ENCODE data around the gene SKOR2.

SKOR2 gene

DNA sequence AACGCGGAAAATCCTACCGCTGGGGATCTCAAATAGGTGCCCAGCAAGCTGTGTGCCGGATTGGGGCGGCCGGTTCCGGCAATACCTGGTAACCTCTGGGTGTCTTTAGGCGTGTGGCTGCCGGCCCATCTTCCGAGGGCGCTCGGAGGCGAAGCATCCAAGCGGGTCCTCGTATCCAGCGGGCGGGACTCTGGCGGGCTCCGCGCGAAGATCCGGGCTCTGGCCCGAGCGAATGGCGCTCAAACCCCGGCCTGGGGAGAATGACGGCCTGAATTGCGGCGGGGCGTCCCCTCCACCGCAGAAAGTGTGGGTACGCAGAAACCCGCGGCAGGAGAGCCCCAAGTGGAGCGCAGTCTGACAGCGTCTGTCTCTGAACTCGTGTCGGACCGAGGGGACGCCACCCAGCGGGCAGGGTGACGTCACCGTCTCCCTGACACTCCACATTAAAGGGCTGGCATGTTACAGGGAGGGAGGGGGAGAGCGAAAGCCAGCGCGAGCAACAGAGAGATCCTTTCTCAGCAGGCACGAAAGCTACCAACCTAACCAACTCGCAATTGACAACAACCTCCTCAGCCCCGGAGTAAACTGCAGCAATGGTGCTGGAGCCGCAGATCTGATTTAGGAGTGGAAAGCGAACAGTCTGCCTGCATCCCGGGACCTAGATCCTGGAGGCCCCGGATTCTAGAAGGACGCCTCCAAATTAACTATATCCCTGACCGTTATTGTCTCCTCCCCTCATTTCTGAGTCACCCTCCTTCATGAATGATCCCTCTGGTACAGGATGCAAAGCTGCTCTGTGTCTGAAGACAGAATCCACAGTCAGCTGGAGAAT lies at the start of gene SKOR2:
SKOR2 (minus strand) TSS at position 372 of the 832 bp plus-strand sequence. CDS start 2,477 bp downstream, outside the sequence.
- H3K27ac ChIP-seq, result no peak within 1 kb of the TSS
- DNase-seq (ENCODE audit: low read depth, low spot score), result no peak

DNA sequence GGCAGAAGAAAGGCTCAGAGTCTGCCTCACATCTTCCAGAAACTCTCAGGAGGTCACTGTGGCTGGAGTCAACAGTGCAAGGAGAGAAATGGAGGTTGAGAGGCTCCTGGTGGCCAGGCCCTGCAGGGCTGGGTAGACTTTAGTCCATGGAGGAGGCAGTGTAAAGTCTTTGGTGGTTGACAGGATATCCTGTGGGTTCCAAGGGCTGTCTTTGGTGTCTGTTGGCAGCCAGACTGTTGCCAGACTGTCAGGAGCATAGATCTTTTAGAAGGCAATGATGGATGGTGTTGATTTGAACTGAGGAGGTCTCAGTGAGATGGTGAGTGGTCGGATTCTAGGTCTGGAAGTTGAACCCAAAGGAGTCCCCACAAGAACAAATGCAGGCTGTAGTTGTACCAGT lies 45.0 kb upstream of the SKOR2 start:
- no peak overlapping the region for H3K27ac ChIP-seq
- no peak for DNase-seq (ENCODE audit: low read depth, low spot score)

- no peak for DNase-seq (ENCODE audit: low read depth, low spot score)
- no peak overlapping the region for H3K27ac ChIP-seq
Observed at GRCh38 chr18:47294801-47295200, 43.3 kb upstream of the SKOR2 start.

DNA sequence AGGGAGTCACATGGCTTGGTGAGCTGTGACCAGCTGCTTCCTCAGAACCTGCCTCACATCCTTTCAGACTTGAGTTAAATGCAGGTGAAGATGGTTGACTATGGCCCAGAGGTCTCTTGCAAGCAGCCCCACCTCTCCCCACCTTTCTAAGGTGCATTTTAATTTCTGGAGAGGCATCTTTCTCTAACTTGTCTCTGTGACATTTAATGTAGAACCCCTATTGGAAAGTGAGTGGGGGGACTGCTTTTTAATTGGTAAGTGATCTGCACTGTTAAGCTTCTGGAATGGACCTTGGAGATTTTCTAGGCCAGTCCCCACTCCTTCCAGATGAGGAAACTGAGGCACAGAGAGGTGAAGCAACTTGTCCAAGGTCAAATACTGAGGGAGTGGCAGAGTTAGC lies 37.3 kb upstream of the SKOR2 start:
- no peak for DNase-seq (ENCODE audit: low read depth, low spot score)
- no peak overlapping the region for H3K27ac ChIP-seq

DNA sequence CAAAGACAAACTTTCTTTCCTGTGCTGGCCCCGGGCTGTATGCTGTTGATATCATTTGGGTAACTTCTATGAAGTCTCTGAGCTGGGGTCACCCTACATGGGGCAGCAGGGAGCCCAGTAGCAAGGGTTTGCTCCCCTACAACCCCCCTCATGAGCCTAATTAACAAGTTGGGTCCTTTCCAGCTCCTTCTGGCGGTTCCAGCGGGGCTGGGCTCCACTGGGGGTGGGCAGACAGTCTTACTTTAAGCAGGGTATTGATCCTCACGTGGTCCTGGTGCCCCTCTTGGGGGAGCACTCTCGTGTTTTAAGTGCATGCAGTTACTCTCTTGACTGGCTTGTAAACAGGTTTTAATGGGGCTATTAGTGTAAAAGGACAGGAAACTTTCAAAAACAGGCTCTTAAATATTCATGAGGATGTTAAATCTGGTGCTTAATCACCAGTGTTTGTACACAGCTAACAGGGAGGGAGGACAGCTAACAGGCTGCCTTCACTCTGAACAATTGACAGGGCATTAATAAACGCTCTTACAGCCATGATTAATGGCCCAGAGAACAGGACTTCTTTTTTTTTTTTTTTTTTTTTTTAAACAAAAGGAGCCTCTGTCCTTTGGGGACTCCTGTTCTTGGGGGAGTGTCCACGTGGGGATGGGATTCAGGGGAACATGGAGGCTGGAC lies 36.6 kb upstream of the SKOR2 start:
- H3K27ac ChIP-seq, result no peak overlapping the region
- DNase-seq (ENCODE audit: low read depth, low spot score), result no peak

GRCh38 chr18:47286776-47287410 lies 35.4 kb upstream of the SKOR2 start:
- H3K27ac ChIP-seq, result no peak overlapping the region
- no peak for DNase-seq (ENCODE audit: low read depth, low spot score)

GRCh38 chr18:47285456-47285855 lies 34.0 kb upstream of the SKOR2 start:
- no peak for DNase-seq (ENCODE audit: low read depth, low spot score)
- H3K27ac ChIP-seq, result no peak overlapping the region

DNA sequence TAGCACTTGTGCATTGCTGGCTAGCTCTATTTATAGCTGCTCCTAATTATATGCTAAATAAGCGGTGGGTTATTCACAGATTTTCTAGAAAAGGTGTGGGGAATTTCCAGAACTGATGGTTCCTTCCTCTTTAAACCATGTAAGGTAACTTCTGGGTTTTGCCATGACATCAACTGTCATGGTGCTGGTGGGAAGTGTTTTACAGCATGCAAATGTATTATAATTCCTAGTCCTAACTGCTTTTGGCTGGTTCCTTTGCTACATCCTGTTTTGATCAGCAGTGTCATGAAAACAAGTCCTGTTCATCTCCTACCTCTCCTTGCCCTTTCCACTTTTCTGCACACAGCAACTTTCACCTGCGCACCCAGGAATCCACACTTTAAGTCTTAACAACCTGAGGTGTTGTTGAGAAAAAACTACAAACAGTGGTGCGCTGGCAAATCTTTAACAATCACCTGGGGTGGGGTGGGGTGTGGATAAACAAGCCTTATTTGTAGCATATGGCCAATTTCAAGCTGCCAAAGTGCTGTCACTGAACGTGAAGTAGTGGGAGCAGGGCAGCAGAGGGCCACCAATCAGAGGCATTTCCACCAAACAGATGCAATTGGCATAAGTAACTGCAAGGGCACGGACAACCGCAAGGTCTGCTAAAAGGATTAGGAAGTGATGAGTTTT lies 33.4 kb upstream of the SKOR2 start:
- no peak overlapping the region for H3K27ac ChIP-seq
- no peak for DNase-seq (ENCODE audit: low read depth, low spot score)

- DNase-seq (ENCODE audit: low read depth, low spot score), result no peak
- no peak overlapping the region for H3K27ac ChIP-seq
Observed at GRCh38 chr18:47283476-47283875, 32.0 kb upstream of the SKOR2 start.

GRCh38 chr18:47280121-47280520 lies 28.7 kb upstream of the SKOR2 start:
- no peak for DNase-seq (ENCODE audit: low read depth, low spot score)
- H3K27ac ChIP-seq, result no peak overlapping the region

DNA sequence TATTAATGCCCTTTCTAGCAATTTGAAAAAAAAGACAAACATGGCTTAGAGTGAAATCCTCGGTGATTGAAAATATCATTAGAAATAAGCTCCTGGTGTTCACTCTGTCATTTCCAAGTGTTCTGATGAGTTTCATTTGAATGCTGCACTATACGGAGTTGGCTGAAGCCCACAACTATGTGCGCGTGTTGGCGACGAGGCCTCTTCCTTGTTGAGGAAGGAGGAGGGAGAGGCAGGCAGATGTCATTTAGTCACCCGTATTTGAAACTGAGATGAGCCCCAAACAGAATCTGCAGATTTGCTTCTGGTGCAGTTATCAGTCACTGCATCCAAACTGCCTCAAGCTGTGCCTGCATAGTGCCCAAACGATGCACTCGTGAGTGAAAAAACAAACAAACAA lies 23.5 kb upstream of the SKOR2 start:
- DNase-seq (ENCODE audit: low read depth, low spot score), result no peak
- no peak overlapping the region for H3K27ac ChIP-seq

- DNase-seq (ENCODE audit: low read depth, low spot score), result no peak
- no peak overlapping the region for H3K27ac ChIP-seq
Observed at GRCh38 chr18:47265197-47265596, 13.7 kb upstream of the SKOR2 start.

DNA sequence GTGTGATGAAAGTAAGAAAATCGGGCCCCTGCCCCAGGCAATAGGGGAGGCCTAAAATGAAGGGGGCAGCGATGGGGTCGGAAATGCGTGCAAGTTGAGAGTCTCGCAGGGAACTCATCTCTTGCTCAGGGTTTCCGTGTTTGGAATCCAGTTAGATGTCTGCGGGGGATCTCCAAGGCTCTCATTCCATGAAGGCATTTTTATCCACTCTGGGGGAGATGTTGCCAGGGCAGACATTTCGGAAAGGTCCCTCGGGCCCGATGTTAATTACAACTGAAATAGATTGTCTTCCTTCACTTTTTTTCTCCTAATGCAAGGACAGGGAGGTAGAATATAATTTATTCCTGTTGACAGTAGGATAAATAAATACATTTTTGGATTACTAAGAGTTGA lies 12.8 kb upstream of the SKOR2 start:
- DNase-seq (ENCODE audit: low read depth, low spot score), result no peak
- no peak overlapping the region for H3K27ac ChIP-seq

DNA sequence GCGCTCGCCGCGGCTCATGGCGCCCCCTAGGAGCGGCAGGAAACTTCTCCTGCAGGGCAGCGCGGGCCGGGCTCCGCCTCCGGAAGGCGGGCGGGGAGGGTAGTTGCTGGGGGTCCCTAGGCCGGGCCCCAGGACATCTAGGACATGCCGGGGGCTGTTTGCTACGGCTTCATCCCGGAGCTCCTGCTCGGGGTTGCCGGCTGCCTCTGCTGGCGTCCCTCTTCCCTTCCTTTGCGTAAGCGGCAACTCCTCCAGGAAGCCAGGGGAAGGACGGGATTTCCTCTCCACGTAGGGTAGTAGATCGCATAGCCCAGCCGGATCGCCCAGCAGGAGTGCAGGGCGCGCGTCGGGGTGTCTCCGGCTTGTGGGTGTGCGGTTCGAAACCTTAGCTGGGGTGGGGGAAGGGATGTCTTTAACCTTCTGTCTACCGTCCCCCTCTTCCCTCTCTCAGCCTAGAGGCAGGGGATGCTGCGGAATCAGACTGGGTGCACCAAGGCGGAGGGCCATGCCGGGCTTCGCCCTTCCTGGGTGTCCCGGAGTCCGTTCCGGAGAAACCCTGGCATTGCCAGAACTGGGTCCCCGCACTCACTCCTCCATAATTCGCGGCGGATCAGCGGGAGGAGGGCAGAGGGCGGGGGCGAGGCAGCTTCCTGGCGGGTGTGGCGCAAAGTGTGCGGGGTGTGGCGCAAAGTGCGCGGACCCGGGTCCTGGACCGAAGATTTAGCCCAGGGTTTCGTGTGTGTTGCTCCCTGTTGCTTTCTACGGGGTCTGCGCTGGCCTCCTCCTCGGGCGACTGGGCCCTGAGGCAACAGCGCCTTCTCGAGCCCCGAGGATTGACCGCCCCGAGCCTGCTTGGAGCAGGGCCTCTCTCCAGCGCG lies 12.2 kb upstream of the SKOR2 start:
- H3K27ac ChIP-seq, result no peak overlapping the region
- DNase-seq (ENCODE audit: low read depth, low spot score), result no peak

DNA sequence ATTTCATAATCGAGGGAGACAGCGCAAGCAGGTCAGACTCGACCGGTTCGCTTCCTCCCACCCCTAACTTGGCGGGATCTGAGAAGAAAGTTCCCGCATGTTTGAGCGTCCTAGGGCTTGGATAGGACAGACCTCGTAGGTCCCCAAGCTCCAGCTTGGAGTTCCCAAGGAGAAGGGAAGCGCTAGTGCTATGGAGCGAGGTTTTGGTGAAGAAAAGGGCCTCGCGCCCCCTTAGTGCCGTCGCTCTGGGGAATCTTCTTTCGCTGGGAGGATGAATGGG lies 11.6 kb upstream of the SKOR2 start:
- DNase-seq (ENCODE audit: low read depth, low spot score), result no peak
- H3K27ac ChIP-seq, result no peak overlapping the region

DNA sequence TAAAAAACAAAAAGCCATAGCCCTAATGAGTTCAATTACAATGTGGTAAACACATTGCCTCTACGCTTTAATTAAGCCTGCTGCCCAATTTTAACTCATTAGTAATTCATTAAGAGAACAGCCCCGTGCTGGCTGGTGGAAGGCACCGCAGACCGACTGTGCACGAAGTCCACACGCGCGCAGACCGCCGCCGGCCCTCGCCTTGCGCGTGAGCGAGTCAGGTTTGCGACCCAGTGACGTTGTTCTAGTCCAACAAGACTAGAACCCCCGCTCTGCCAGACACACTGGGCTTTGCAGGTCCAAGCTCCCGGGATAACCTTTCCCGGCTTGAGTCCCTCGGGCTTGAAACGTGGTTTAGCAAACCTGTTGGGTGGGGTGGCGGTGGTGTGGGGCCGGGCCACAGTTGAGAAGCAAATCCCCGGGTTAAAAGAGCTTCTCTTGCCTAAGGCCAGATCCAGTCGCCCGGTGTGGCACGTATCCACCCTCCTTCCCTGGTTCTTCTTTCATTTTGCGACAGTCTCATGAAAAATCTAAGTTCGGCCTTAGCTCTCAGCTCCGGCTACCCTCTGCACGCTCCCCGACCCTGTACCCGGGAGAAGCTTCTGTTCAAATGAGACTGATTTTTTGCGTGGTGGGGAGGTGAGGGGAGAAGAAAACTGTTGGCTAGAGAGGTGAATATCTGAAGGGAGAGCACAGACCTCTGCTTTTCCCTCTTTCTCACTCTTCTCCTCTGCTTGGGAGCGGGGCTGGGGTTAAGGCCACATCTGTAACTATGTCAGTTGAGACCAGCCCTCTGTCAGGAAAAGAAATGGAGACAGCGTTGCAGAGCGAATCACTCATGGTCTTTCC lies 11.1 kb upstream of the SKOR2 start:
- H3K27ac ChIP-seq, result no peak overlapping the region
- DNase-seq (ENCODE audit: low read depth, low spot score), result no peak

DNA sequence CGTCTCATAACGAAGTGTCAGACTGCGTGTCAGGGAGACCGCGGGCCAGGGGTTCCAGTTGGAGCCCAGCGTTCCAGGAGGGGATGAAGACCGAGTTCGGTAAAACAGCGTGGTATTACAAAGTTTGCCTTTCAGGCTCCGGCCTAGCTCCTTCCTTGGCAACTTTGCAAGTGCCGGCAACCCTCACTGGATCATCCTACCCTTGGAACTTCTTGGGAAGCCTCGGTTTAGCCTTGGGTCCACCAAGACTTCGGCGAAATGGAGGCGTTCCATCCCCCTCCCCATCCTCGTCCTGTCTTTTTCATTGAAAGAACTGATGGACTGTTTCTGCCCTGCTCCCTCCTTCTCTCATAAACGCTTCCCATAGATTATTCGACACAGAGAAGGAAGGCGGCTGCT lies 10.4 kb upstream of the SKOR2 start:
- H3K27ac ChIP-seq, result no peak overlapping the region
- DNase-seq (ENCODE audit: low read depth, low spot score), result no peak

- no peak overlapping the region for H3K27ac ChIP-seq
Observed at GRCh38 chr18:47260924-47261701, 9.7 kb upstream of the SKOR2 start.

More at GRCh38 chr18:47260924-47261701, 9.7 kb upstream of the SKOR2 start:
- DNase-seq (ENCODE audit: low read depth, low spot score), result no peak
